Fibroblast of skin of left quadriceps (primary cell): ENCODE results near the gene UCN3.
A peak's percentile ranks its signal among the peaks of the same experiment; 100 is the strongest.

Source experiments
- DNase-seq, 2 experiments: peaks; one replicate each; pipeline ENCODE4 v3.0.0-alpha.2; 2013; ENCODE audit warnings: low read depth in 2 of 2

The UCN3 gene

GRCh38 chr10:5364890-5365338, at the start of gene UCN3:
Gene UCN3 (plus strand): TSS chr10:5364966. CDS start chr10:5373721, 8,755 bp downstream.
- no peak for DNase-seq

- DNase-seq, result peak; percentile 43 to 54
These were observed 47.1 kb upstream of the UCN3 start for GRCh38 chr10:5317547-5318107.

GRCh38 chr10:5318148-5318547, 46.6 kb upstream of the UCN3 start:
- no peak for DNase-seq

- no peak for DNase-seq
These were observed 44.9 kb upstream of the UCN3 start for GRCh38 chr10:5319863-5320262.

- no peak for DNase-seq
These were observed 43.5 kb upstream of the UCN3 start for GRCh38 chr10:5321273-5321672.

- DNase-seq, result no peak
These were observed 41.3 kb upstream of the UCN3 start for GRCh38 chr10:5323446-5323845.

GRCh38 chr10:5325076-5325475, 39.7 kb upstream of the UCN3 start:
- no peak for DNase-seq

GRCh38 chr10:5334196-5334880, 30.4 kb upstream of the UCN3 start:
- DNase-seq, result no peak

- no peak for DNase-seq
These were observed 26.8 kb upstream of the UCN3 start for GRCh38 chr10:5338010-5338409.

- DNase-seq, result no peak
These were observed 21.7 kb upstream of the UCN3 start for GRCh38 chr10:5343092-5343491.

- no peak for DNase-seq
These were observed 21.2 kb upstream of the UCN3 start for GRCh38 chr10:5343561-5343960.

GRCh38 chr10:5343979-5344378, 20.8 kb upstream of the UCN3 start:
- no peak for DNase-seq

- DNase-seq, result no peak
These were observed 20.0 kb upstream of the UCN3 start for GRCh38 chr10:5344746-5345145.

GRCh38 chr10:5346881-5347280, 17.9 kb upstream of the UCN3 start:
- DNase-seq, result no peak

- DNase-seq, result no peak
These were observed 15.4 kb upstream of the UCN3 start for GRCh38 chr10:5349362-5349761.

GRCh38 chr10:5354068-5354467, 10.7 kb upstream of the UCN3 start:
- DNase-seq, result no peak

- no peak for DNase-seq
These were observed 9.0 kb upstream of the UCN3 start for GRCh38 chr10:5355594-5356301.

GRCh38 chr10:5356302-5356763, 8.4 kb upstream of the UCN3 start:
- DNase-seq, result no peak

- DNase-seq, result no peak
These were observed 4.3 kb upstream of the UCN3 start for GRCh38 chr10:5360318-5360915.

- DNase-seq, result no peak
These were observed 2.8 kb upstream of the UCN3 start for GRCh38 chr10:5361966-5362365.

GRCh38 chr10:5362873-5363272, 1.9 kb upstream of the UCN3 start:
- DNase-seq, result no peak

GRCh38 chr10:5364374-5364773, 392 bp upstream of the UCN3 start:
- no peak for DNase-seq

GRCh38 chr10:5365928-5366327, 1.2 kb downstream of the UCN3 start:
- no peak for DNase-seq
